Testis (tissue), 2 donors: ENCODE measurements around the gene EXOC4.

Experiments used
- CTCF ChIP-seq, 3 experiments: fragments of 450-650 bp in 2 of 3; fragments of 200-600 bp in 1 of 3; sonication (generic) in 1 of 3; IDR thresholded peaks; one replicate each; pipeline ENCODE4 v1.5.1; 2016 to 2019; ENCODE audit warnings: antibody characterized with exemption in 3 of 3, mild to moderate bottlenecking in 2 of 3, moderate library complexity in 1 of 3
- POLR2A ChIP-seq: fragments of 450-650 bp; IDR thresholded peaks from one replicate; pipeline ENCODE4 v1.6.1; 2017; ENCODE audit warnings: antibody characterized with exemption, mild to moderate bottlenecking, moderate library complexity

- TF ChIP-seq CTCF (IDR thresholded peaks at IDR 0.05) (no peak), POLR2A (no peak)
Observed at GRCh38 chr7:133491846-133492652, 239.2 kb downstream of the EXOC4 start.
